Left ventricle myocardium inferior (tissue), 1 donor: Measurements from ENCODE around the gene TCEAL6. TPM values are rescaled to one million over a fixed set of nuclear protein-coding genes. Genes with fewer than 3 reads are reported as not detected.
"Not testable (repeated sequence)": the region's sequence is repeated elsewhere in the genome, so short reads cannot be mapped to it uniquely, and the experiment has no call there.

Source experiments
- DNase-seq: peaks from one replicate; pipeline ENCODE4 v3.0.0-alpha.2; 2020
- H3K27ac ChIP-seq: fragments of 200-600 bp; replicated peaks from 2 replicates; pipeline ENCODE4 v1.8.0; 2021
- H3K27me3 ChIP-seq: fragments of 200-600 bp; 2 replicates; pipeline ENCODE4 v1.8.0; 2021; ENCODE audit warnings: low read depth
- H3K36me3 ChIP-seq: fragments of 200-600 bp; 2 replicates; pipeline ENCODE4 v1.8.0; 2021
- H3K4me1 ChIP-seq: fragments of 200-600 bp; 2 replicates; pipeline ENCODE4 v1.8.0; 2021
- H3K4me3 ChIP-seq: fragments of 200-600 bp; 2 replicates; pipeline ENCODE4 v1.8.0; 2021; ENCODE audit warnings: mild to moderate bottlenecking, moderate library complexity
- H3K9me3 ChIP-seq: fragments of 200-600 bp; replicated peaks from 2 replicates; pipeline ENCODE4 v1.8.0; 2021
- intact Hi-C: fragments of 100-400 bp; cut with micrococcal nuclease; formaldehyde crosslinking; loops from one replicate; pipeline ENCODE4 v1.11.0; 2022
- total RNA-seq: library from RNA; stranded (reverse); fragmentation: NEBNext Ultra II Directional; extraction: Animal tissue kit (Norgen Biotek cat#: 25700); gene quantifications from one replicate; pipeline ENCODE4 v1.2.1, GENCODE V29; 2021
- TF ChIP-seq, protein P1 (sequence below): fragments of 200-600 bp; IDR thresholded peaks from 2 replicates; pipeline ENCODE4 v1.8.0; 2021; ENCODE audit warnings: antibody characterized with exemption, mild to moderate bottlenecking, borderline replicate concordance
- donor health status: DM: no; HTN: yes; CAD: no; lungs with severe emphysema.

TCEAL6 gene
- total RNA-seq, 1 donor from 2014 or later, result not detected

DNA sequence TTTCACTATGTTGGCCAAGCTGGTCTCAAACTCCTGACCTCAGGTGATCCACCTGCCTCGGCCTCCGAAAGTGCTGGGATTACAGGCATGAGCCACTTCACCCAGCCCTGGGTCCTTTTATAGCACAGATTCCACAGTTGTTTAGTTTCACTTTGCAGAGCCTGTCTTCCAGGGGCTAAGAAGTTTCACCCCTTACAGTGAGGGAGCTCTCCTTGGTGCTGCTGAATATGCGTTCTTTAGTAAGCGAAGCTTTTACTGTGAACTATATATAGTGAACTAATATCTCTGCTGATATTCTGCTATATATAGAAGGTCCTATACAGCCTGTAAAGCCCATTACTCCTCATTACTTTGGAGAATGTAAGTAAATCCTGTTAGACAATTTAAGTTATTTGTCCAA is 4.2 kb downstream of the TCEAL6 start:
- Histone ChIP-seq H3K9me3 (no peaks in the 10 kb centered on the region), H3K27ac (no peak overlapping the region), H3K27me3 (peaks cover 18% of the 10 kb centered on the region), H3K4me3 (no peak overlapping the region), H3K4me1 (no peaks in the 10 kb centered on the region), H3K36me3 (no peaks in the 10 kb centered on the region)
- DNase-seq, result no peak
- intact Hi-C loops, result no loop called here
- TF ChIP-seq, protein P1, sequence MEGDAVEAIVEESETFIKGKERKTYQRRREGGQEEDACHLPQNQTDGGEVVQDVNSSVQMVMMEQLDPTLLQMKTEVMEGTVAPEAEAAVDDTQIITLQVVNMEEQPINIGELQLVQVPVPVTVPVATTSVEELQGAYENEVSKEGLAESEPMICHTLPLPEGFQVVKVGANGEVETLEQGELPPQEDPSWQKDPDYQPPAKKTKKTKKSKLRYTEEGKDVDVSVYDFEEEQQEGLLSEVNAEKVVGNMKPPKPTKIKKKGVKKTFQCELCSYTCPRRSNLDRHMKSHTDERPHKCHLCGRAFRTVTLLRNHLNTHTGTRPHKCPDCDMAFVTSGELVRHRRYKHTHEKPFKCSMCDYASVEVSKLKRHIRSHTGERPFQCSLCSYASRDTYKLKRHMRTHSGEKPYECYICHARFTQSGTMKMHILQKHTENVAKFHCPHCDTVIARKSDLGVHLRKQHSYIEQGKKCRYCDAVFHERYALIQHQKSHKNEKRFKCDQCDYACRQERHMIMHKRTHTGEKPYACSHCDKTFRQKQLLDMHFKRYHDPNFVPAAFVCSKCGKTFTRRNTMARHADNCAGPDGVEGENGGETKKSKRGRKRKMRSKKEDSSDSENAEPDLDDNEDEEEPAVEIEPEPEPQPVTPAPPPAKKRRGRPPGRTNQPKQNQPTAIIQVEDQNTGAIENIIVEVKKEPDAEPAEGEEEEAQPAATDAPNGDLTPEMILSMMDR, result no peak

DNA sequence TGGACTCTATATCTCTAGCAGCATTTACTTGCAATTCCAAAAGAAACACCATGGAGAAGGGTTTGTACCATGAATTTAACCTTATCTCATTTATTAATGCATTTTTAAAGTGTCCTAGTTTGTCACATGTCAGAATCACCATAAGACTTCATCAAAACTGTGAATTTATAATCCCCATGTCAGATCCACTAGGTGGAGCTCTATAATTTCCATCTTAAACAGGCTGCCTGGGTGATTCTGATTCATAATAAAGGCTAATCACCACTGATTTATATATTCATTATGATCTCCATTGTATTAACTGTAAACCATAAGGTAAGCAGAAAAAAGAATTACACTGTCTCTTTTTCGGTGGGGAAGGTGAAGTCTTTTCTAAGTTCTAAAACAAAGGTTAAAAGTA is 12.8 kb downstream of the TCEAL6 start:
- Histone ChIP-seq H3K9me3 (no peaks in the 10 kb centered on the region), H3K27me3 (peaks cover 34% of the 10 kb centered on the region), H3K4me3 (no peak overlapping the region), H3K27ac (no peak overlapping the region), H3K4me1 (no peaks in the 10 kb centered on the region), H3K36me3 (no peaks in the 10 kb centered on the region)
- intact Hi-C loops, result no loop called here
- TF ChIP-seq, protein P1, result peak; percentile 31
- DNase-seq, result no peak

DNA sequence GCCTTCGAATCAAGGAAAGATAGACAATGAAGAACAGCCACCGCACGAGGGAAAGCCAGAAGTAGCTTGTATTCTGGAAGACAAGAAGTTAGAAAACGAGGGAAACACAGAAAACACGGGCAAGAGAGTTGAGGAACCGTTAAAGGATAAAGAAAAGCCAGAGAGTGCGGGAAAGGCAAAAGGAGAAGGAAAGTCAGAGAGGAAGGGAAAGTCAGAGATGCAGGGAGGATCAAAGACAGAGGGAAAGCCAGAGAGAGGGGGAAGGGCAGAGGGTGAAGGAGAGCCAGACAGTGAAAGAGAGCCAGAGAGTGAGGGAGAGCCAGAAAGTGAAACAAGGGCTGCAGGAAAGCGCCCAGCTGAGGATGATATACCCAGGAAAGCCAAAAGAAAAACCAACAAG is 15.4 kb downstream of the TCEAL6 start:
- no peak overlapping the region for H3K4me3 ChIP-seq
- no peaks in the 10 kb centered on the region for H3K36me3 ChIP-seq
- TF ChIP-seq, protein P1, result no peak
- H3K9me3 ChIP-seq, result no peaks in the 10 kb centered on the region
- no peak for DNase-seq
- no peak overlapping the region for H3K27ac ChIP-seq
- intact Hi-C loops, result no loop called here
- H3K4me1 ChIP-seq, result no peaks in the 10 kb centered on the region
- peaks cover 37% of the 10 kb centered on the region for H3K27me3 ChIP-seq

DNA sequence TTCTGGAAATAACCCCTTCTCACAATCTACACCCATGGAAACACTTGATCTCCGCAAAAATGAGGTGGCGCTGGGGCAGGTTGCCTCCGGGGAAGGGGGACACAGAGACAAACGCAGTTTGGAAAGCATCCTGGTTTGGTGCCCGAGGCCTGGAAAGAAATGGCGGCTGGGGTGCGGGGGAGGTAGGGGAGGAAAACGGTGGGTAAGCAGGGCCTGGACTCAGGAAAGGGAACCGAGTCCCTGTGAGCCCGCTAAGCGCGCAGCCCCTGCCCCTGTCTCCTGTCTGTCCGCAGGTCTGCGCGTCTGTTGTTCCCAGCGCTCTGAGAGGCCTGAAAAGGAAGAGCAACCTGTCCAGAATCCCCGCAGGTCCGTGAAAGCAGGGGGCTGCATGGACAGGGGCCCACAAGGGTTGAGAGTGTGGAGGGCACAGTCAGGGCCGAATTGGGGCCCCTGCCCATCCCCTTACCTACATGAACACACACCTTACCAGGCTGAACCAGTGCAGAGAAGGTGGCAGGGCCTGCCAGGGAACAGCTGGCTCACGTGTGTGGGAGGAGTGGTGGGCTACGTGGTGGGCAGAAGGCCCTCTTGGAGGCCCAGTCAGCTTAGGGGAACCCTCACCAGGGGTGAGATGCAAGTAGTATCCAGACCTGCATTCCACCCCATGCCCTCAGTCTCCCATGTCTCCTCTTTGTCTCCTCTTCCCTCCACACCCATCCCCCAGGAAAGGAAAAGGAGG is 16.0 kb downstream of the TCEAL6 start:
- peaks cover 37% of the 10 kb centered on the region for H3K27me3 ChIP-seq
- H3K4me1 ChIP-seq, H3K4me3 ChIP-seq, DNase-seq, intact Hi-C loops, H3K9me3 ChIP-seq, H3K27ac ChIP-seq, H3K36me3 ChIP-seq: not testable (repeated sequence)

DNA sequence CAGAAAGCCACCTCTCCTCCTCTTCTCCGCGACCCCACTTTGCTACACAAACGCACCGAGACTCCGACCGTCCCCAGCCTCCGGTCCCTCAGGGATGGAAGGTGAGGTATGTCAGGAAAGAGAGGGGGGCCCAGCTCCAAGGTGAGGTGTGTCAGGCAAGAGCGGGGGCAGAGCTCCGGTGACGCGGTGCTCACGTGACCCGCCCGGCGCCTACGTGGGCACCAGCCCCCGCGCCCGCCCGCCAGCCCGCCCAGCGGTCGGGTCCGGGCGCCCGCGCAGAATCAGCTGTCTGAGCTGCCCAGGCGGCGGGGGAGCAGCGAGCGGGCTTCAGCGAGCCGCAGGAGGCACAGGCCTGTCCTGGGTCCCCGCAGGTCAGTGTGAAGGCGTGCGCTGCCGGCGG is 16.8 kb downstream of the TCEAL6 start, which contains the start of gene TCEAL2:
TCEAL2 (plus strand) TSS at position 244 of the 400 bp plus-strand sequence. CDS start 1,152 bp downstream, outside the sequence.
- H3K9me3 ChIP-seq, H3K36me3 ChIP-seq, intact Hi-C loops, H3K4me1 ChIP-seq, DNase-seq, H3K27ac ChIP-seq: not testable (repeated sequence)
- Histone ChIP-seq H3K4me3 (peak within 1 kb of the TSS; percentile 30), H3K27me3 (peaks cover 37% of the 10 kb centered on the region)

DNA sequence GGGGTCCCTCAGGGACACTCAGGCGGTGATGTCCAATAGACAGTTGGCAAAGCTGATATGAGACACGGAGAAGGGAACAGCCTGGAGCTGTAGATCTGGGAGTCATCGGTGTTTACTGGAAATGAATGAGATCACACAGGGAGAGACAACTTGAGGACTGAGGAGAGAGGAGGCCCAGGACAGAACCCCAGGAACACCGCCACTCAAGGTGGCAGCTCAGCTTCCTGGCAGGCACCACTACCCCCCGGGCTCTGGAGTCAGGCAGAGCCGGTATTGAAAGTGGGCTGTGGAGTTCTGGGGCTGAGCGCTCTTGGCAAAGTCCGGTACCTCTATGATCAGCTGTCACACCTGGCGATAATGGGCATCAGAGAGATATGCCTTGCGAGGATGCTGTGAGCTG is 17.3 kb downstream of the TCEAL6 start:
- H3K4me1 ChIP-seq, intact Hi-C loops, H3K9me3 ChIP-seq, DNase-seq, H3K27ac ChIP-seq, H3K36me3 ChIP-seq: not testable (repeated sequence)
- H3K27me3 ChIP-seq, result peaks cover 37% of the 10 kb centered on the region
- H3K4me3 ChIP-seq, result peak overlapping the region; percentile 30

DNA sequence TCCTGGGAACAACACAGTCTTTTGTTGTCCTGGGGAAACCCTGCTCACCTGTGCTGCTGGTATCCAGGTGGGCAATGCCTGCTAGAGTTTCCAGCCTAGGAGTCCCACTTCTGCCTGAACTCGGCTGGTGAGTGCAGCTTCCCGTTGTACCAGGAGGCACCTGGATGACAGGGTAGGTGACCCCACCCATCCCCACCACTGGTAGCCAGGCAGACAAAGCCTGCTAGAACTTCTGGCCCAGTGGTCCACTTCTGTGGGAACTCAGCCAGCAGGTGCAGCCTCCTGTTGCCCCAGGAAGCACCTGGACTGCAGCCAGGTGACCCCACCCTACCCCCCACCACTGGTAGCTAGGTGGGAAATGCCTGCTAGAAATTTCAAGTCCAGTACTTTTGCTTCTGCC is 26.5 kb downstream of the TCEAL6 start:
- H3K36me3 ChIP-seq, result no peaks in the 10 kb centered on the region
- intact Hi-C loops, result no loop called here
- H3K4me1 ChIP-seq, result no peaks in the 10 kb centered on the region
- DNase-seq, result no peak
- H3K4me3 ChIP-seq, result no peak overlapping the region
- no peak overlapping the region for H3K27ac ChIP-seq
- no peaks in the 10 kb centered on the region for H3K9me3 ChIP-seq
- TF ChIP-seq, protein P1, result no peak
- no peaks in the 10 kb centered on the region for H3K27me3 ChIP-seq
